LNCaP clone FGC (cell line): ENCODE results near the gene PPP2R1B.

ENCODE experiments used
- DNase-seq: peaks from one replicate; pipeline ENCODE4 v3.0.0-alpha.2; 2011; ENCODE audit warnings: low read depth
- H3K4me3 ChIP-seq: 2 replicates; pipeline ENCODE4 v1.5.1; 2011; ENCODE audit warnings: mild to moderate bottlenecking, low read depth, low read length, control low read depth
- CTCF ChIP-seq: IDR thresholded peaks from 2 replicates; pipeline ENCODE4 v1.5.1; 2012; ENCODE audit warnings: mild to moderate bottlenecking; ENCODE audit not compliant: control insufficient read depth, insufficient read depth; ENCODE audit errors: extremely low read depth

The PPP2R1B gene

DNA sequence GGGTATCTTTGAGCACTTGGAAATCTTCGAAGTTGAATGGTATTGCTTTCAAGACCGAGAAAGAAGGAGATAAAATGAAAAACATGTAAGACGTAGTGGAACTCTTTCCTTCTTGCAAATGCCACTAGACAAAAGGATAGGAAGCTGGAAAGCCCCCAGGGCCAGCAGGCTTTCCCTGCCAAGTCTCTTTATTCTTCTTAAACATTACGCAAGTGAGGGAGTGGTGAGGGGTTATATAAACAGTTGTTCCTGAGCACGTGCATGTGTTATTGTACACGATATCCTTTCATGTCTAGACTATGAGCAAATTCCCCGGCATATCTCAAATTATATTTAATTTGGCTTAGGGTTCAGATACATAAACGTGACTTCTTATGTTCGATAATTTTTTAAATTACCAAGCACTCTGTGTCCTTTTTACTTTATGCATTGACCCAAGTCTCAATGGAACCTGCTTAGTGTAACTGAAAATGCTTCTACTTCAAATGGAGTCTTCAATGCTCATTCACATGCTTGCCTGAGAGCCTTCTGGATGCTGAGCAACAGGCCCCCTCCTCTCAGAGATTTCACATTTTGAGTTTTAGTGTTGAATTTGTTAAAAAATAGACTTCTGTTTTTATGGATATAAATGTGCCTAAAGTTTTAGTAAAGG, 59.0 kb downstream of the PPP2R1B start:
- no peak for TF ChIP-seq CTCF
- no peak overlapping the region for H3K4me3 ChIP-seq
- no peak for DNase-seq

DNA sequence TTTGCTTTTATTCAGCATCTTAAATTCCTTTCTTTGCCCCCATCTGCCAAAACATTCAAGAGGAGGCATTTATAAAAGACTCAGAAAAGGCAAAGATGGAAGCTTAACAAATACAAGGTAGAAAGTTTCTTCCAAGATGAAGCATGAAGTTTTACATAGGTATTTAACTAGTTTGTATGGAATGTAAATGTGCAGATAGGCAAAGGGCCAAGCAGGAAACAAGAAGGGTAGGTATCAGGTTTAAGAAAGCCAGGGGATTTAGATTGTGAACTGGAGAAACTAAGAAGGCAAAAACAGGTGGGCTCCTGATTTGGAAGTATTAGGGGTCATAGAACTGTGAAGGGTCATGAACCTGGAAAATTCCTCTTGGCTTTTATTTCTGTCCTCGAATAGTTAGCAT, 62.6 kb downstream of the PPP2R1B start:
- no peak for TF ChIP-seq CTCF
- H3K4me3 ChIP-seq: peak overlapping the region; percentile 20

DNA sequence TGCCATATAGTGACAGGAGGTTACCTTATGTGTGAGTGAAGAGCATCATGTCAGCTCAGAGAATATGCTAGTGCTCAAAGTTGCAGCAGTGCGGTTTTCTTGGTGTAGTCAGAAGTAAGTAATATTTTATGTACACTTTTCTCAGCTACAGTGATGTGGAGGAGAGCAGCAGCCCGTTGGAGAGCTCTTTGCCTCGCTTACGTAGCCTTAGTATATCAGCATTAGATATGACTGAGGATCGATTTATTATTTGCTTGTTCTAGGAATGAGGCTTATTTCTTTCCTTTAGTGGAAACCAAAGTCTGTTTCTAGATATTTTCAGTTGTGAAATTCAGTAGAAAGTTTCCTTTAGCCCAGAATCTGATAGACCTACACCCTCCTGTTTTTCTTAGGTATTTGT, 63.6 kb downstream of the PPP2R1B start:
- no peak overlapping the region for H3K4me3 ChIP-seq
- DNase-seq: no peak
- no peak for TF ChIP-seq CTCF

More for the DNA sequence above, 62.6 kb downstream of the PPP2R1B start:
- peak; percentile 56 for DNase-seq

DNA sequence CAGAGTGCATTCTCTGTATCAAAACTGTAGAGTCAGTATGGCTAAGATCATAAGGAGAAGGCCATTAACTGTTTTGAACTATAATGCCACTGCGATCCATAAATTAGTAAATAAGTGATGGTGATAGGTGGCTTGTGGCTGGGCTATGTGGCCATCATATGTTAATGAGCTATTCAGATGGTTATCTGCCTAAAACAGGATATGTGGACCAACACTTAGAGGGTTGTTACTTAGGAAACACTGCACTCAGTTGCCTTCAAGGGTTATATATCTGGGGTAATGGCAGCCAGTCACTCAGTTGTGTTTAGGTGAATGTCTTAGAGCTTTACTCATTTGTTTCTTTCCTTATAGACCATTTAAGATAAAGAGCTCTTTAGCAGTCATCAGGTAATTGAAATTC, 66.0 kb downstream of the PPP2R1B start:
- no peak for TF ChIP-seq CTCF
- DNase-seq: no peak

DNA sequence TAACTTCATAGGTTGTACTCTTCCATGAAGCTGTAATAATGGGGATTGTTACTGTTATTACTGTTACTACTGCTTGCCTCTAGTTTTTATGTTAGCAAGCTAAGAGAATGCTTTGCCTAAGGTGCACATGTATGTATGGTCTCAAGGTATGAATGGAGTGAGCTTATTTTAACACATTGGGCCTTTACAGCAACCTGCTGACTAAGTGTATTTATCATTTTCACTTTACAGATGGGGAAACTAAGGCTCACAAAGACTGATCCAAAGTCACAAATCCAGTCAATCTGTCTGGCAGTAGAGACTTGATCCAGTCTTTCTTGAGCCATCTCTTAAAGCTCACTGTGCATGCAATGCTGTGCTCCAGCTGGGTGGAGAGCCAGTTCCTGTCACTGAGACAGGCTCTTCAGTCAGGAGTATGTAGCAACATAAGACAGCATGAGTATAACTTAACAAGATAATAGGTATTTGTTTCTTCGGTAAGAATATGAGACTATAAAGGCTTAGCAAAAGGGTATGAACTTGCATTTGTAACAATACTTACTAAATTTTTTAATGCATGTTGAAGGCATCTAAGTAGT, 66.5 kb downstream of the PPP2R1B start:
- no peak for TF ChIP-seq CTCF
- DNase-seq: no peak
- H3K4me3 ChIP-seq: no peak overlapping the region

More for the DNA sequence above, 66.0 kb downstream of the PPP2R1B start:
- H3K4me3 ChIP-seq: no peak overlapping the region

DNA sequence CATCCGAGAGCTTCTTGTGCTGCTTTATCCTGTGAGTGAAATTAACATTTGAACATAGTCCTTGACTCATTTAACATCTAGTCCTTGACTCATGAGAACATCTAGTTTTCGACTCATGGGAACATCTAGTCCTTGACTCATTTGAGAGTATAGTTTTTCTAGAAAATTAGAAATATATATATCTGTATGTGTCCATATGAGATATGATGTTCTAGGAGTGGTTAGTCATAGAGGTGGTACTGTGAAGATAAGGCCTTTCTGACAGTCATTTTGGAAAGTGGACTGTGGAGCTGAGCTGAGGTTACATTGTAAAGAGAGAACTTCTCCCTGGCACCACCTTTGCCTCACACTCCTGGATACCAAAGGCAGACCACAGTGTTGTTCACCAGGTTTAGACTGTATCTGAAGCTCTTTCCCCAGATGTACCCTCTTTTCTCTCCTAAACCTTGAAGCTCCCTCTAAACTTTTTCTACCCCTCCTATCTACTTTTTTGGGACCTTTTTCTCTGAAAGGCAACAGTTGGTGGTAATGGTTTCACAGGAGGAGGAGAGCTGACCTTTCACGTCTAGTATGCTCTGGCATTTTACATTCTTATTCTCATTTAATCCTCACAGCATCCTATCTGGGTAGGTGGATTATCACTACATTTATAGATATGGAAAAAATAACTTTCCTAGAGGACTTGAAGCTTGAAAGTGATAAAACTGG, 67.2 kb downstream of the PPP2R1B start:
- TF ChIP-seq CTCF: no peak
- DNase-seq: no peak
- no peak overlapping the region for H3K4me3 ChIP-seq

DNA sequence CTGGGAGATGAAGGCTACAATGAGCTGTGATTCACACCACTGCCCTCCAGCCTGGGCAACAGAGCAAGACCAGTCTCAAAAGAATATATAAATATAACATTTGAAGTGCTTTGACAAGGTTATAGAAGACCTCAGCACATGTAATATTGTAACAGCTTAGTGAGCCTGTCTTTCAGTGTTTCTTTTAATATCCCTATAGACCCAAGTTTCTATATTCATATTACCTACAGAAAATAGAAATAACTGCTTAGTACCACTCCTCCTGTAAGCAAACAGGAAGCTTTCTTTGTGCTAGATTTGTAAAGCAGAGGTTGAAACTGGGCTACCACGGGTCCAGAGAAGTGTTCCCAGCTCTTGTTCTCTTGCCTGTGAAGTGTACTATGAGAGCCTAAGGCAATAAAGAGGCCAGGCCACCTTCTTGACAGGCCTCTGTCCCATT, 68.2 kb downstream of the PPP2R1B start:
- H3K4me3 ChIP-seq: no peak overlapping the region
- TF ChIP-seq CTCF: no peak
- no peak for DNase-seq
